Measurements from ENCODE around the gene ANKRD49. TPM values are rescaled to one million over a fixed set of nuclear protein-coding genes. Genes with fewer than 3 reads are reported as not detected.

ANKRD49 gene
- total RNA-seq, 4 donors from 2014 or later, result 12.5 to 22.8 (median 16.9) TPM

- H3K36me3 ChIP-seq, result peaks cover 2 to 53% of the 10 kb centered on the region in 2 donors
- H3K4me3 ChIP-seq, result no peak overlapping the region
- H3K27me3 ChIP-seq, result no peaks in the 10 kb centered on the region
- no peaks in the 10 kb centered on the region for H3K9me3 ChIP-seq
- no peaks in the 10 kb centered on the region for H3K4me1 ChIP-seq
- no peak for TF ChIP-seq CTCF (IDR thresholded peaks at IDR 0.05)
- no peak for TF ChIP-seq EP300 (IDR thresholded peaks at IDR 0.05)
- TF ChIP-seq POLR2A (IDR thresholded peaks at IDR 0.05), result no peak
- no peak for TF ChIP-seq POLR2AphosphoS5 (IDR thresholded peaks at IDR 0.05)
- no peak for ATAC-seq
- 51 to 74% methylated on average over 3 of the region's 3 CpGs for WGBS, 2 donors (ENCODE audit: low coverage in 1 of 2)
- H3K27ac ChIP-seq, result no peak overlapping the region
Measured at GRCh38 chr11:94450048-94450447, 43.7 kb upstream of the ANKRD49 start.

DNA sequence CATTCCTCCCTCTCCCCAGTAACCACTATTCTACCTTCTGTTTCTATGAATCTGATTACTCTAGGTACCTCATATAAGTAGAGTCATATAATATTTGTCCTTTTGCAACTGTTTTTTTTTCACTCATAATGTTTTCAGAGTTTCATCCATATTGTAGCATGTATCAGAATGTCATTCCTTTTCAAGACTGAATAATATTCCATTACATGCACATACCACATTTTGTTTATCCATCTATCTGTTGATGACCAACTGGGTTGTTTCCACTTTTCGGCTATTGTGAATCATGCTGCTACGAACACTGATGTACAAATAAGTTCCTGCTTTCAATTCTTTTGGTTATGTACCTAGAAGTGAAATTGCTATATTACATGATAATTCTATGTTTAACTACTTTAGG, 40.8 kb upstream of the ANKRD49 start:
- Histone ChIP-seq H3K4me3 (no peak overlapping the region), H3K27me3 (no peaks in the 10 kb centered on the region), H3K9me3 (no peaks in the 10 kb centered on the region), H3K27ac (no peak overlapping the region), H3K36me3 (peaks cover 0 to 51% of the 10 kb centered on the region in 2 donors), H3K4me1 (no peaks in the 10 kb centered on the region)
- ATAC-seq, result no peak
- TF ChIP-seq EP300 (IDR thresholded peaks at IDR 0.05) (no peak), CTCF (IDR thresholded peaks at IDR 0.05) (no peak), POLR2AphosphoS5 (IDR thresholded peaks at IDR 0.05) (no peak), POLR2A (IDR thresholded peaks at IDR 0.05) (no peak)
- WGBS, 2 donors (ENCODE audit: low coverage in 1 of 2), result 100% methylated on average over 2 of the region's 2 CpGs

GRCh38 chr11:94454301-94454700, 39.5 kb upstream of the ANKRD49 start:
- no peak overlapping the region for H3K4me3 ChIP-seq
- no peaks in the 10 kb centered on the region for H3K4me1 ChIP-seq
- H3K27me3 ChIP-seq, result no peaks in the 10 kb centered on the region
- peaks cover 0 to 39% of the 10 kb centered on the region in 2 donors for H3K36me3 ChIP-seq
- no peak for ATAC-seq
- no peak for TF ChIP-seq CTCF (IDR thresholded peaks at IDR 0.05)
- TF ChIP-seq POLR2AphosphoS5 (IDR thresholded peaks at IDR 0.05), result no peak
- no peak for TF ChIP-seq EP300 (IDR thresholded peaks at IDR 0.05)
- TF ChIP-seq POLR2A (IDR thresholded peaks at IDR 0.05), result no peak
- H3K9me3 ChIP-seq, result no peaks in the 10 kb centered on the region
- H3K27ac ChIP-seq, result no peak overlapping the region
- 89 to 100% methylated on average over 1 of the region's 2 CpGs for WGBS, 2 donors (ENCODE audit: low coverage in 1 of 2)

DNA sequence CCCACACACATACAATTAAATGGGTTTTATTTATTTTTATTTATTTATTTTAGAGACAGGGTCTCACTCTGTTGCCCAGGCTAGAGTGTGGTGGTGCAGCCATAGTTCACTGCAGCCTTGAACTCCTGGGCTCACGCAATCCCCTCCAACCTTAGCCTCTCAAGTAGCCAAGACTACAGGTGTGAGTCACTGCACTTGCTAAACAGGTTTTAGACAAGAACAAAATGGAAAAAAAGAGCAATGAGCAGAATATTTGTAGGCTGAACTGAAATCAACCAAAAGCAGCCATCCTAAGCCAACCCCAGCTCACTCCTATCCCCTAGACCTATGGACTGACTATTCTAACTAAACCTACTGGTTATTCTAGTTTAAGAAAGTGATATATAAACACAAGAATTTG, 37.9 kb upstream of the ANKRD49 start:
- H3K27me3 ChIP-seq, result no peaks in the 10 kb centered on the region
- H3K36me3 ChIP-seq, result peaks cover 2 to 48% of the 10 kb centered on the region in 2 donors
- no peaks in the 10 kb centered on the region for H3K4me1 ChIP-seq
- TF ChIP-seq CTCF (IDR thresholded peaks at IDR 0.05) (no peak), POLR2A (IDR thresholded peaks at IDR 0.05) (no peak), POLR2AphosphoS5 (IDR thresholded peaks at IDR 0.05) (no peak)
- WGBS, 2 donors (ENCODE audit: low coverage in 1 of 2), result 100% methylated on average over 1 of the region's 1 CpG; no CpG with 5 or more reads in 1 of the 2 donors
- H3K9me3 ChIP-seq, result no peaks in the 10 kb centered on the region
- no peak for ATAC-seq
- no peak overlapping the region for H3K4me3 ChIP-seq
- H3K27ac ChIP-seq, result no peak overlapping the region

DNA sequence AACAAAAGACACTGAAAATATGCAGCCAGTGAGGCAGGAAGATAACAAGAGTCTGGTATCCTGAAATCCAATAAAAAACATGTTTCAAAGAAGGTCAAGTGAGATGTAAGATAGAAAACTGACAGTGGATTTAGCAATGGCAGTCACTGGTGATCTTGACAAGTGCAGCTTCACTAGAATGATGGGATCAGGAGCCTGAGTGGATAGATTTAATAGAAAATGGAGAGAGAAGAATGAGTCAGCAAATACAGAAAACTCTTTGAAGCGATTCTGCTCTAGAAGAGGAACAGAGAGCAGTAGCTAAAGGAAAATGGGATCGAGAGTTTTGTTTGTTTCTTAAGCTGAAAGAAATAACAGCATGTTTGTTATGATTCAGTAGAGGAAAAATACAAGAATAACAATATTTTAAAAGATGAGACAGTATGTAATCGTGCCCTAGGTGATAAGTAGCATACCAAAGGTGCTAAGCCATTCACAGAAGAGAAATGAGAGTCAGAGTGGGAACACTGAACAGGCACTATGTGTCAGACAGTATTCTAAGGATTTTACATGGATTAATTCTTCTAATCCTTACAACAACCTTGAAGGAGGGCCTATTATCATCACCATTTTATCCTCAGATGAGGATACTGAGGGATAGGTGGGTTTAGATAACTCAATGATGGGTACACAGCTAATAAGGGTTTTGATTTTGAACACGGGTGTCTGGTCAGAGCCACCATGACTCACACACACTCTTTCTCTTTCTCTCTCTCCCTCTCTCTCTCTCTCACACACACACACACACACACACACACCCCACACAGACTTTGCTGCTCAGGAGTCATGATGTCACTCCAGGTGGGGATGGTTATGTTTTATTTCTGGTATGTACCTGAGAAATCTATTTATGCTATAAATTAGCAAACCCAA, 36.4 kb upstream of the ANKRD49 start:
- TF ChIP-seq POLR2A (IDR thresholded peaks at IDR 0.05) (no peak), CTCF (IDR thresholded peaks at IDR 0.05) (no peak), EP300 (IDR thresholded peaks at IDR 0.05) (no peak), POLR2AphosphoS5 (IDR thresholded peaks at IDR 0.05) (no peak)
- Histone ChIP-seq H3K27ac (no peak overlapping the region), H3K9me3 (no peaks in the 10 kb centered on the region), H3K4me3 (no peak overlapping the region), H3K4me1 (no peaks in the 10 kb centered on the region), H3K27me3 (no peaks in the 10 kb centered on the region), H3K36me3 (peaks cover 2 to 60% of the 10 kb centered on the region in 2 donors)
- WGBS, 2 donors (ENCODE audit: low coverage in 1 of 2), result 78 to 84% methylated on average over 4 of the region's 4 CpGs
- ATAC-seq, result no peak

Measured in gastroesophageal sphincter (tissue), 4 donors.